Activated T-cell treated with anti-CD3 and anti-CD28 coated beads, Interleukin-2, amount 50 U/mL, for 4 hours (primary cell): ENCODE measurements around the gene CYB561D1. TPM values are rescaled to one million over a fixed set of nuclear protein-coding genes. Genes with fewer than 3 reads are reported as not detected.

Experiments
- ATAC-seq, 2 donors: fragments of 200-7000 bp; cut with Tn5 transposase; one replicate each; pipeline ENCODE4 v1.10.0; 2021
- DNase-seq: peaks from one replicate; pipeline ENCODE4 v3.0.0-alpha.2; 2020
- H3K27me3 Mint-ChIP-seq: one replicate; pipeline ENCODE4 v1.8.0; 2021; ENCODE audit warnings: low read depth, mixed read lengths
- H3K36me3 Mint-ChIP-seq: one replicate; pipeline ENCODE4 v1.8.0; 2022; ENCODE audit warnings: mixed read lengths; ENCODE audit not compliant: insufficient read depth
- H3K4me1 Mint-ChIP-seq: one replicate; pipeline ENCODE4 v1.8.0; 2021; ENCODE audit warnings: low read depth, mixed read lengths
- H3K4me3 Mint-ChIP-seq: one replicate; pipeline ENCODE4 v1.8.0; 2021; ENCODE audit warnings: mild to moderate bottlenecking, moderate library complexity, mixed read lengths
- H3K9me3 Mint-ChIP-seq: one replicate; pipeline ENCODE4 v1.8.0; 2021; ENCODE audit warnings: mixed read lengths
- total RNA-seq, 3 donors: library from RNA; stranded (reverse); gene quantifications; one replicate each; pipeline ENCODE4 v1.2.1, GENCODE V29; 2021

Gene CYB561D1
- total RNA-seq, 3 donors from 2014 or later = 9.0 to 11.1 (median 10.6) TPM

- Mint-ChIP-seq H3K36me3 (no peaks in the 10 kb centered on the region), H3K4me3 (no peak overlapping the region), H3K9me3 (no peaks in the 10 kb centered on the region), H3K4me1 (no peaks in the 10 kb centered on the region), H3K27me3 (peaks cover 3% of the 10 kb centered on the region)
- DNase-seq = no peak
- ATAC-seq = no peak
Measured at GRCh38 chr1:109522026-109522425, 28.1 kb downstream of the CYB561D1 start.

GRCh38 chr1:109523706-109524105 is 29.8 kb downstream of the CYB561D1 start:
- DNase-seq (no peak), ATAC-seq (no peak)
- Mint-ChIP-seq H3K4me3 (no peak overlapping the region), H3K9me3 (no peaks in the 10 kb centered on the region), H3K4me1 (no peaks in the 10 kb centered on the region), H3K36me3 (no peaks in the 10 kb centered on the region), H3K27me3 (peaks cover 3% of the 10 kb centered on the region)

GRCh38 chr1:109527098-109527811 is 33.4 kb downstream of the CYB561D1 start:
- H3K27me3 Mint-ChIP-seq = peaks cover 3% of the 10 kb centered on the region
- DNase-seq = no peak
- H3K9me3 Mint-ChIP-seq = no peaks in the 10 kb centered on the region
- H3K4me1 Mint-ChIP-seq = peaks cover 22% of the 10 kb centered on the region
- no peak overlapping the region for H3K4me3 Mint-ChIP-seq
- no peak for ATAC-seq
- no peaks in the 10 kb centered on the region for H3K36me3 Mint-ChIP-seq

- Mint-ChIP-seq H3K9me3 (no peaks in the 10 kb centered on the region), H3K27me3 (peaks cover under 1% of the 10 kb centered on the region), H3K4me1 (peaks cover 28% of the 10 kb centered on the region), H3K36me3 (no peaks in the 10 kb centered on the region), H3K4me3 (no peak overlapping the region)
- ATAC-seq = no peak
- DNase-seq = no peak
Measured at GRCh38 chr1:109527846-109528695, 34.2 kb downstream of the CYB561D1 start.

GRCh38 chr1:109528712-109529111 is 34.8 kb downstream of the CYB561D1 start:
- Mint-ChIP-seq H3K27me3 (no peaks in the 10 kb centered on the region), H3K36me3 (no peaks in the 10 kb centered on the region), H3K4me1 (peaks cover 28% of the 10 kb centered on the region), H3K9me3 (no peaks in the 10 kb centered on the region), H3K4me3 (no peak overlapping the region)
- no peak for ATAC-seq
- no peak for DNase-seq

DNA sequence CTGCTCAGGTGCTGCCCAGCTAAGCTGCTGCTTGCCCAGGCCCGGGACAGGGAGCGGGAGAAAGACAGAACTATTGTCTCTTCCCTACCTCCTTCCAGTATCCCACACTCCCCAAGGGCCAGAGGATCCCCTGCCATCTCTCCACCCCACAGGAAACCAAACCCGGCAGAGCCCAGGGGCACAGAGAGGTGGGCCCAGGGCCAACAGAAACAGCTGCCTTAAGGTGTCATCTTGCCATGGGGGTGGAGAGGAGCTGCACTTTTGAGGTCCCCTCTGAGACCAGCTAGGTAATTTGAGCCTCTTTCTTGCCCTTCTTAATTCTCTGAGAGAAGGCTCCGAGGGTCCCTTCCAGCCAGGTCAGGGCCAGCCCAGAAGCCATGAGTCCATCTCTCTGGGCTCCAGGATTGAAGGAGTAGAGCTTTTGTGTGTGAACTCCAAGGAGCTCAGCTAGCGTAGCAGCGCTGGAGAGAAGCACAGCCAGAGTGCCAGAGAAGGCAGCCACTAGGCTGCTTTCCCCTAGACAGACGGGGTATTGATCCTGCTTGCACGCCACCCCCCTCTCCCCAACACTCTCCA is 36.1 kb downstream of the CYB561D1 start:
- no peaks in the 10 kb centered on the region for H3K36me3 Mint-ChIP-seq
- no peaks in the 10 kb centered on the region for H3K27me3 Mint-ChIP-seq
- H3K9me3 Mint-ChIP-seq = no peaks in the 10 kb centered on the region
- no peak overlapping the region for H3K4me3 Mint-ChIP-seq
- ATAC-seq (no peak), DNase-seq (no peak)
- H3K4me1 Mint-ChIP-seq = peaks cover 28% of the 10 kb centered on the region

DNA sequence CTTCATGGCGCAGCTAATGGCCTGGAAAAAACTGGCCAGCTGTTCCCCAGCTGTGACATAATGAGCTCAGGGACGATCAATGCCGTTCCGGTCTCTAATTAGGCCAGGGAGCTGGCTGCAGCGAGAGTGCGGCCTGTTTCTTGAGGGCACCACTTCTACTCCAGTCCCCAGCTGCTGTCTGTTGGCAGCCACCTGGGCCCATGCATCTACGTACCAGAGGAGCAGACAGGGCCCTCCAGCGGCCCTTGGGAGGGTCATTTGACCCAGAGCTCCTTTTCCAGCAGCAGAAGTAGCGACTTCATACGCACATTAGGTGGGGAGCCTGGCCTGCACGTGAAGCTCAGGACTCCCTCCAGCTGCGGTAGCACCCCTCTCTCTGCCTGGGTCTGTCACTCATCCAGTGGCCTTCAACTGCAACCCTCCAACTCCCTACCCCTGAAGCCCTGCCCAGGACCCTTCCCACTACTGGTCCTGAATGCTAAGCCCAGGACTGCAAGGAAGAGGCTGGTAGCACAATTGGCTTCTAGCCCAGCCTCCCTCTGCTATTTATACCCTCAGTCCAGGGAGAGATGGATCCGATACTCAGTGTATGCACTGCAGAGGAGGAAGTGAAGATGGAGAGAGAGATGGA is 36.7 kb downstream of the CYB561D1 start:
- Mint-ChIP-seq H3K27me3 (no peaks in the 10 kb centered on the region), H3K4me1 (peaks cover 28% of the 10 kb centered on the region), H3K4me3 (peak overlapping the region; percentile 26), H3K36me3 (no peaks in the 10 kb centered on the region), H3K9me3 (no peaks in the 10 kb centered on the region)
- ATAC-seq (no peak), DNase-seq (no peak)

DNA sequence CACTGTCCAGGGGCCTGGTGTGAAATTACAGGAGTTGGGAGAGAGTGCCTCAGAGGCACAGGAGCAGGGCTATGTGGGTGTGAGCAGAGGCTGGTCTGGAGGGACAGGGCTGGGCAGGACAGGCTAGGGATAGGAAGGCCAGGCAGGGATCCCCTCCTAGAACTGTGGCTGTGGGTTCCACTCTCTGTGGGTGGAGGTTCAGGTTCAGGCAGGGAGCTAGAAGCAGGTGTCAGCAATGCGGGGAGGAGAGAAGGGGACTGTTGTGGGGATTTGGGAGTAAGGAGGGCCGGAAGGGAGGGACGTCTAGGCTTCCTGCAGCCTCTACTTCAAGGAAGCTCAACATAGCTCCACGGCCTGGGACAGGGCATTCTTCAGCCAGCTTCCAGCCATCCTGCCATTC is 37.5 kb downstream of the CYB561D1 start:
- Mint-ChIP-seq H3K4me3 (no peak overlapping the region), H3K4me1 (peaks cover 28% of the 10 kb centered on the region), H3K9me3 (no peaks in the 10 kb centered on the region), H3K27me3 (no peaks in the 10 kb centered on the region), H3K36me3 (no peaks in the 10 kb centered on the region)
- ATAC-seq = no peak
- DNase-seq = no peak

DNA sequence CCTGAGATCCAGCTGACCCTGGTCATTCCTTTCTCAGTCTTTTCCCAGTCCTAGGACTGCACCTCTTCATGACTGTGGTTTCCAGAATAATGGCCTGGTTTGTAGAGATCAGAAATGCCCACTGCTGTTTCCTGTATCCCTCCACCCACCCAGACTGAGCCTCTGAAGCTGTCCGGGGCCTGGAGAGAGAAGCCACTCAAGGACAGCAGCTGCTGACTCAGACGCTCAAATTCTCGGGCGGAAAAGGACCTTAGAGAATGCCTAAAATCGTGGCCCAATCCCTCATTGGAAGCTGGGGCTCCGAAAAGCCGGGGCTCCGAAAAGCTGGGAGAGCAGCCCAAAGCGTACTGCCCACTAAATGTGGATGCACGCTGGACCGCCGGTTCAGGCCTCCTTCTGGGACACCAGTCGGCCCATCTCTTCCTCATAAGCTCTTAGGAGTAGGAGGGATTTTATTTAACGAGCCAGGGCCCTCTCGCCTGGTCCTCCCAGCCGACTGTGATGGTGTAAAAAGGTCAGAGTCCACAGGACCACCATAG is 38.0 kb downstream of the CYB561D1 start:
- H3K4me3 Mint-ChIP-seq = peak overlapping the region; percentile 77
- H3K4me1 Mint-ChIP-seq = peaks cover 28% of the 10 kb centered on the region
- H3K9me3 Mint-ChIP-seq = no peaks in the 10 kb centered on the region
- DNase-seq (no peak), ATAC-seq (no peak)
- no peaks in the 10 kb centered on the region for H3K36me3 Mint-ChIP-seq
- no peaks in the 10 kb centered on the region for H3K27me3 Mint-ChIP-seq

GRCh38 chr1:109532365-109533136 is 38.7 kb downstream of the CYB561D1 start:
- DNase-seq = peak; percentile 89
- H3K27me3 Mint-ChIP-seq = no peaks in the 10 kb centered on the region
- peaks cover 28% of the 10 kb centered on the region for H3K4me1 Mint-ChIP-seq
- no peaks in the 10 kb centered on the region for H3K9me3 Mint-ChIP-seq
- H3K36me3 Mint-ChIP-seq = no peaks in the 10 kb centered on the region
- H3K4me3 Mint-ChIP-seq = peak overlapping the region; percentile 77
- peak; percentile 93 to 94 for ATAC-seq

- no peaks in the 10 kb centered on the region for H3K9me3 Mint-ChIP-seq
- peaks cover 28% of the 10 kb centered on the region for H3K4me1 Mint-ChIP-seq
Measured at GRCh38 chr1:109534307-109534858, 40.5 kb downstream of the CYB561D1 start.

DNA sequence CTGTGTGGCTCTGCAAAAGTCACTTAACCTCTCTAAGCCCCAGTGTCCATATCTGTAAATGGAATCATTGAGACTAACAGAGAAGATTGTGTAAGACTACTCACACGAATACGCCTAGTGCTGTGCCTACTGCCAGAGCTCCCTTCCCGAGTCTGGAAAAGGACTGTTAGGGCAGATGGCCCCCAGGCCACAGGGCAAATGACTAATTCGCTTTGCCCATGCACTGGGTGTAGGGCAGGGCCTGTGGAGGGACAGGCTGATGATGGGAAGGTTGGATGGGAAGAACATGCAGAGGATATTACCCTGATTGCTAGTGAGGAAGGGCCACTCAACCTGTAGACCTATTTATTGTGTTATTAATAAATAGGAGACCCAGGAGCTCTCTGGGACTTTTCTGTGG is 41.6 kb downstream of the CYB561D1 start:
- no peaks in the 10 kb centered on the region for H3K9me3 Mint-ChIP-seq
- H3K4me1 Mint-ChIP-seq = peaks cover 24% of the 10 kb centered on the region
- DNase-seq (no peak), ATAC-seq (no peak)
- H3K4me3 Mint-ChIP-seq = no peak overlapping the region
- no peaks in the 10 kb centered on the region for H3K27me3 Mint-ChIP-seq
- no peaks in the 10 kb centered on the region for H3K36me3 Mint-ChIP-seq

More at GRCh38 chr1:109534307-109534858, 40.5 kb downstream of the CYB561D1 start:
- Mint-ChIP-seq H3K36me3 (no peaks in the 10 kb centered on the region), H3K27me3 (no peaks in the 10 kb centered on the region), H3K4me3 (no peak overlapping the region)
- no peak for DNase-seq
- ATAC-seq = no peak

DNA sequence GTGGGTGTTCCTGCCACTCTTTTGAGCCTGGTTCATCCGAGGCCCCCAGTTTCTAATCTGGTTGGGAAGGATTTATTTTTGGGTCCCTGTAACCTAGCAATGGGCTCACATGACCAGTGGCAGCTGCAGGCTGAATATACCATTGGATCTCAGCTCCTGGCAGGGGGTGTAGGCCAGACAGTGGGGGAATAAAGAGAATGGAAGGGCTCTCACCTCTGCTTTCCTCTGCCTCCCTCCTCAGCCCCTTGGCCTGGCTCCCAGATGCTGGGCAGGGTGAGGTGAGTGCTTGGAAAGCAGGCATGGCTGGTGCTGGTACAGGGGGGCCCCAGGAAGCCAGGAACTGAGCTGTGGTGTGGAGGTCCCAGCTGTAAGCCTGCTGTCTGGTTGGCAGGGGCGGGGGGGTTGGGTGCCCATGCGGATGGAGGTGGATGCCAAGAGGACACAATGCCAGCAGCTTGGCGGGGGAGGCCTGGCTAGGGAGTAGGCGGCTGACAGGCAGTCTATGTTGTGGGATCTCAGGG is 42.1 kb downstream of the CYB561D1 start:
- H3K4me3 Mint-ChIP-seq = no peak overlapping the region
- DNase-seq (no peak), ATAC-seq (no peak)
- H3K4me1 Mint-ChIP-seq = peaks cover 18% of the 10 kb centered on the region
- no peaks in the 10 kb centered on the region for H3K9me3 Mint-ChIP-seq
- H3K36me3 Mint-ChIP-seq = no peaks in the 10 kb centered on the region
- H3K27me3 Mint-ChIP-seq = no peaks in the 10 kb centered on the region
